GM18517 (cell line): Measurements from ENCODE around the gene NEK2.
"Not testable (repeated sequence)": the region's sequence is repeated elsewhere in the genome, so short reads cannot be mapped to it uniquely, and the experiment has no call there.

Experiments used
- ATAC-seq: cut with Tn5 transposase; IDR thresholded peaks from one replicate; pipeline ENCODE4 v1.9.1; 2021; ENCODE audit warnings: mild to moderate bottlenecking, moderate library complexity; ENCODE audit not compliant: unreplicated experiment

NEK2 gene

DNA sequence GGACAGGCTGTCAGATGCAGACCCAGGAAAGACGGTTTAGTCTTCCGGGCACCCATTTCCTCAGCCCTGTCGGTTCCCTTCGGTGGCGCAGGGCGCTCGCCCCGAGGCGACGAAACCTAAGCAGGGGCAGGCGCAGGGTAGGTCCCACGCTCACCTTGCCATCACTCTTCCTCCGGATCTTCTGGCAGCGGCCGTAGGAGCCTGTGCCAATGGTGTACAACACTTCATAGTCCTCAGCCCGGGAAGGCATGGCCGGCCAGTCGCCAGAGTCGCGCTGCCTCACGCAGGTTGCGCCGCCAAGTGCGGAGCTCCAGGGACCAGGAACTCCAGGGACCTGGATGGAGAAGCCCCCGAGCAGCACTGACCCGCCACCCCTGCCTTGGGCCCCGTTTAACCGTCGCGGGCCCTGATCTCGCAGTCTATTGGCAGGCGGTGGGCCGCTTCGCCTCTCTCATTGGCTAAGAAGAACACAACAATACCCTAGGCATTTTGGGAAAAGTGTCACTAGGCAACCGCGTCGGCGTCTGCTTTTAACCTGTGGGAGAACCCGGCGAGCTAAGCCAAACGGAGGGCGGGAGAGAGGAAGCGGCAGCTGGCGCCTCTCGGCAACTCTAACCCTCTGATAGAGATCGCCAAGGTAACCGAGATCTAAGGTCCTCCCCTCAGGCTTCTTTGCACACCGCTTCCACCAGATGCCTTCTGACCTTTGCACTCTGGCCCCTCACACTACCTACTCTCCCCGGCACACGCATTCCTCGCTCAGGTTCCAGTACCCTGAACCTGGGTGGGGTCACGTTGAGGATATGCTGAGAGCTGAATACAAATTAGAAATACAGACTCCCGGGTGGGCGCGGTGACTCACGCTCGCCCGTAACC lies at the start of gene NEK2:
NEK2 (minus strand) TSS at position 392 of the 876 bp plus-strand sequence; CDS start at position 250, 142 bp downstream.
- peak; percentile 93 for ATAC-seq

- no peak for ATAC-seq
Measured at GRCh38 chr1:211724687-211725196, 49.3 kb upstream of the NEK2 start.

GRCh38 chr1:211723273-211723672 lies 47.9 kb upstream of the NEK2 start:
- ATAC-seq = no peak

GRCh38 chr1:211722277-211723175 lies 47.1 kb upstream of the NEK2 start:
- ATAC-seq = no peak

- not testable (repeated sequence) for ATAC-seq
Measured at GRCh38 chr1:211716555-211716954, 41.1 kb upstream of the NEK2 start.

DNA sequence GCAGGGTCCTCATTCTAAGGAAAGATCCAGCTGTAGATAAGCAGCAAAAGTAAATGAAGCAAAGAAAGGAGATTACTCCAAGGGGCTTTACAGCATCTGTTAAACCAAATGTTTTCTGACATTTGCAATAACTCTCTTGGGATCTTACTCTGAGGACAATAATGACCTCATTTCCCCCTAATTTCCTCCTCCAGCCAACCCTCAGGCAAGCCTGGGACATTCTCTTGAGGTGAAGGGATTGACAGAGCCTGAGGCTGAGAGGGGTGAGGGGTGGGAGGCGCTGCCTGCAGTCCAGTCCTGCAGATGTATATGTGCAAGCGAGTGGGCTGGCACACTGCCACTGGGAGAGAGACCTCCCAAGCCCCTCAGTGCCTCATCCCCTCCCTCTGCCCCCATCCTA lies 40.5 kb upstream of the NEK2 start:
- no peak for ATAC-seq

GRCh38 chr1:211714154-211714553 lies 38.7 kb upstream of the NEK2 start:
- no peak for ATAC-seq

DNA sequence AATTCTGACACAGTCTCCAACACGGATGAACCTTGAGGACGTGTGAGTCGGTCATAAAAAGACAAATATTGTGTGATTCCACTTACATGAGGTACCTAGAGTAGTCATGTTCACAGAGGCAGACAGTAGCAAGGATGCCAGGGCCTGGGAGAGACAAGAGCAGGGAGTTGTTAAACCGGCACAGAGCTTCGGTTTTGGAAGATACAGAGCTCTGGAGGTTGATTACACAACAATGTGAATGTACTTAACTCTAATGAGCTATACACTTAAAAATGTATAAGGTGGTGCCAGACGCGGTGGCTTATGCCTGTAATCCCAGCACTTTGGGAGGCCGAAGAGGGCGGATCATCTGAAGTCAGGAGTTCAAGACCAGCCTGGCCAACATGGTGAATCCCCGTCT lies 37.8 kb upstream of the NEK2 start:
- no peak for ATAC-seq

DNA sequence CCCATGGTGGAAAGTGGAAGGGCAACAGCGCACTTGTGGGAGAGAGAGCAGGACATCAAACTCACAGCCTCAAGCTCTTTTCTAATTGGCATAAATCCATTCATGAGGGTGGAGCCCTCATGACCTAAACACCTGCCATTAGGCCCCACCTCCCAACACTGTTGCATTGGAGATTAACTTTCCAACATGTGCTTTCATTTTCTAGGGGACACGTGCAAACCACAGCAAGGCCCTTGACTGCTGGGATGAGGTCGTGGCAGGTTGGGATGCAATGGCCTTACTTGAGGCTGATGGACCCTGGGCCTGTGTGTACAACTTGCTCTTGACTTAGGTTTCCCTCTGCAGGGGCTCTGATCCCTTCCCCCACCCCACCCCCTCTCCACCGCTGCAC lies 35.9 kb upstream of the NEK2 start:
- ATAC-seq = no peak

- no peak for ATAC-seq
Measured at GRCh38 chr1:211710566-211711314, 35.3 kb upstream of the NEK2 start.

- ATAC-seq = no peak
Measured at GRCh38 chr1:211708926-211709325, 33.5 kb upstream of the NEK2 start.

DNA sequence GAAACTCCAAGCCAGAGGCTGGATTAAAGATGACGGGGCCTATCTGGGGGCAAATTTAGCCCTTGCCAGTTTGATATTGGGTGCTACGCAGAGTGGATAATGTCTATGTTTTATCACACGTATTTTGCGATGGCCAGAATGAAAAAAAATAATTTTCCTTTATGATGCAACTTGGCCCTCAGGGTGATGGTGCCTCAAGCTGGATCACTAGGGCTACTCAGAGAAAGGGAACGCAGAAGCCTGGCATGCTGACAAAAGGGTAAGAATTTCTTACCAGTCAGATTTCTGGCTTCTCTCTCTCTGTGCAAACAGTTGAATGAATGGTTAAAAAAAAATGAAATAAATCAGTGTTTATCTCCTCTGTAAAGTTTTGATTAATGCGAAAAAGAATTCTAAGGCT lies 32.6 kb upstream of the NEK2 start:
- ATAC-seq = no peak

- no peak for ATAC-seq
Measured at GRCh38 chr1:211705467-211706091, 30.2 kb upstream of the NEK2 start.

GRCh38 chr1:211704543-211704942 lies 29.1 kb upstream of the NEK2 start:
- no peak for ATAC-seq

DNA sequence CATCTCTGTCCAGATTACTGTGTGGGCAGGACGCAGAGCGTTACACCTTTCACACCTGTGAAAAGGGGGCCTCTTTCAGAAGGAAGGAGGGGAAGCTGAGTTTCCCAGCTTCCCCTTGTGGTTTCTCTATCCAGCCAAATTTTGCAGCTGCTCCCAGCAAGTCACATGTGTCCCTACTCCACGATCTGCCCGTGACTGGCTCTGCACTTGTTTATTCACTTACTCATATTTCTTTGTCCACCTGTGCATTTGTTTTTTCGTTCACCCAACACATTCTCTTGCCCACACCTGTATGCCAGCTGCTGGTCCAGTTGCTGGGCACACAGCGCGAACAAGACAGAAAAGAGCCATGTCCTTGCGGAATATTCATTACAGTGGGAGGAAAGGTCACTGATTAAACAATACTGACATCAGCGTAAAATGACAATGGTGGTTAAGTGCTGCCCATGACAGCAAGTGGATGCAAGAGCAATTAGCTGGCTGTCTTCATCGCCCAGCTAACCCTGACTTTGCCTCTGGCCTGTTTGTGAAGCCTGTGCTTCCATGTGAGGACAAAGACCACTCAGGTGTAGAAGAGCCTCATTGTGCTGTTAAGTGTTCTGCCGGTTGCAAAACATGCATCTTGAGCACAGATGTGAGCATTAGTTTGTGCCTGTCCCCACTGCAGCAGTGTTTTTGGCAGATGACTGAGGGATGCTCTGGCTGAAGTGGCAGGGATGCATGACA lies 28.6 kb upstream of the NEK2 start:
- no peak for ATAC-seq

- no peak for ATAC-seq
Measured at GRCh38 chr1:211701733-211702132, 26.3 kb upstream of the NEK2 start.

GRCh38 chr1:211699059-211699458 lies 23.6 kb upstream of the NEK2 start:
- no peak for ATAC-seq

- peak; percentile 44 for ATAC-seq
Measured at GRCh38 chr1:211698161-211699026, 23.0 kb upstream of the NEK2 start.

DNA sequence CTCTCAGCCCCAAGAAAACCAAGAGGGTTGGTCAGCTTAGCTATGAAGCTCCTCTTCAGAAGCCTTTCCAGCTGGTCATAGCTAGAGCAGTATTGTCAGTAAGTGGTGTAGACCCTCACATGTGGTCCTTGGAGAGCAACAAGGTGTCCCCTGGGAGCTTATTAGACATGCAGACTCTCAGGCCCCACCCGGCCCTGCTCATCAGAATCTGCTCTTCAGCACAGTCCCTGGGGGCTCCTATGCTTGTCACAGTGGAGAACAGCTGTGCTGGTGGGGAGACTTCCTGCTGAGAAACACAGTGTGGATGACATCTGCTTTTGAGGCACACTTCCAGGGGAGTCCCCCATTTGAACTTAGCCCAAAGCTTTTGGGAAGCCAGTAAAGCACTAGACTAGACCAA lies 21.9 kb upstream of the NEK2 start:
- ATAC-seq = peak; percentile 74
